Peyer's patch (tissue), 4 donors: Measurements from ENCODE around the gene CDH4.

ENCODE experiments used
- CTCF ChIP-seq, 6 experiments: fragments of 450-650 bp in 4 of 6; fragments of 200-600 bp in 2 of 6; sonication (generic) in 1 of 6; IDR thresholded peaks; one replicate each; pipeline ENCODE4 v1.5.1; 2017 to 2019; ENCODE audit warnings: antibody characterized with exemption in 6 of 6, mild to moderate bottlenecking in 3 of 6, moderate library complexity in 1 of 6
- POLR2A ChIP-seq, 2 donors: fragments of 450-650 bp; IDR thresholded peaks; one replicate each; pipeline ENCODE4 v1.5.1; 2017; ENCODE audit warnings: antibody characterized with exemption in 2 of 2, mild to moderate bottlenecking in 2 of 2, moderate library complexity in 2 of 2

GRCh38 chr20:61510778-61511330 is 258.8 kb downstream of the CDH4 start:
- no peak for TF ChIP-seq POLR2A (IDR thresholded peaks at IDR 0.05)
- no peak for TF ChIP-seq CTCF (IDR thresholded peaks at IDR 0.05)
